Heart left ventricle (tissue), 16 donors: Measurements from ENCODE around the gene U2AF1L4. TPM values are rescaled to one million over a fixed set of nuclear protein-coding genes. Genes with fewer than 3 reads are reported as not detected.

ENCODE experiments used
- ATAC-seq, 4 donors: fragments of 200-7000 bp; cut with Tn5 transposase; one replicate each; pipeline ENCODE4 v1.9.1; 2020 to 2022; ENCODE audit warnings: moderate library complexity in 4 of 4, mild to moderate bottlenecking in 3 of 4, moderate number of reproducible peaks in 1 of 4
- DNase-seq, 5 donors: peaks; one replicate each; pipeline ENCODE4 v3.0.0-alpha.2; 2020
- H3K27ac ChIP-seq, 12 donors: fragments of 200-600 bp; sonication (generic) in 4 of 12; one replicate each; pipeline versions ENCODE4 v1.5.0 to v1.8.0; 2016 to 2022; ENCODE audit warnings: mild to moderate bottlenecking in 2 of 12
- H3K27me3 ChIP-seq, 9 donors: fragments of 200-600 bp; sonication (generic) in 2 of 9; one replicate each; pipeline versions ENCODE4 v1.5.1 to v1.8.0; 2016 to 2022; ENCODE audit warnings: mild to moderate bottlenecking in 3 of 9
- H3K36me3 ChIP-seq, 9 donors: fragments of 200-600 bp; sonication (generic) in 2 of 9; one replicate each; pipeline versions ENCODE4 v1.5.0 to v1.8.0; 2018 to 2022; ENCODE audit warnings: mild to moderate bottlenecking in 2 of 9
- H3K4me1 ChIP-seq, 12 donors: fragments of 200-600 bp; sonication (generic) in 4 of 12; one replicate each; pipeline versions ENCODE4 v1.5.0 to v1.8.0; 2016 to 2022; ENCODE audit warnings: mild to moderate bottlenecking in 3 of 12
- H3K4me3 ChIP-seq, 12 donors: fragments of 200-600 bp; sonication (generic) in 4 of 12; one replicate each; pipeline versions ENCODE4 v1.5.0 to v1.8.0; 2017 to 2022; ENCODE audit warnings: mild to moderate bottlenecking in 9 of 12, moderate library complexity in 4 of 12
- H3K9me3 ChIP-seq, 12 donors: fragments of 200-600 bp; sonication (generic) in 4 of 12; one replicate each; pipeline versions ENCODE4 v1.5.0 to v1.8.0; 2016 to 2022; ENCODE audit warnings: mild to moderate bottlenecking in 1 of 12
- POLR2A ChIP-seq, 2 donors: fragments of 450-650 bp; IDR thresholded peaks; one replicate each; pipeline ENCODE4 v1.6.1; 2017; ENCODE audit warnings: antibody characterized with exemption in 2 of 2, mild to moderate bottlenecking in 2 of 2, moderate library complexity in 2 of 2
- WGBS, 4 donors: extraction: QIAGEN DNeasy Blood & Tissue Kit in 2 of 4; methylation state at CpG; one replicate each; pipeline versions ENCODE4 v1.1.5 to v1.1.7; 2013 to 2018; 5-methylcytosine and 5-hydroxymethylcytosine counted together
- intact Hi-C, 10 donors: fragments of 100-400 bp; cut with DNase I; formaldehyde crosslinking; loops; one replicate each; pipeline versions ENCODE4 v1.11.1 to v1.14.2; 2022
- polyA plus RNA-seq, 2 donors: library from polyadenylated mRNA; stranded (reverse); fragments of 200-250 nt; gene quantifications; one replicate each; pipeline ENCODE4 v1.2.3, GENCODE V29; 2013
- total RNA-seq, 9 donors: library from RNA; depleted of rRNA in 2 of 9; stranded (reverse); fragments of >200 nt in 2 of 9; fragmentation: NEBNext Ultra II Directional in 3 of 9; extraction: Animal tissue kit (Norgen Biotek cat#: 25700) in 3 of 9; gene quantifications; one replicate each; pipeline versions ENCODE4 v1.1.0 to v1.2.4, GENCODE V29; 2016 to 2023
- TF ChIP-seq, protein P1 (sequence below), 12 donors: fragments of 200-600 bp; sonication (generic) in 4 of 12; IDR thresholded peaks; one replicate each; pipeline versions ENCODE4 v1.5.0 to v1.8.0; 2018 to 2022; ENCODE audit warnings: antibody characterized with exemption in 12 of 12, mild to moderate bottlenecking in 5 of 12
- donor health status: ischemic (EF 13 %, LVEDD 7.1; RV severe dilation, severe dysfunction).
- donor health status: healthy with polysubstance abuse.
- donor health status: DM: no; HTN: yes; CAD: no.
- donor health status: DM: no; HTN: no; CAD: no.
- donor health status: ischemic (EF 25% LVEDD 6.9; RV normal size, moderate dysfunction).
- donor health status: ischemic (EF 25% LVEDD 5.7; RV mildly dilated, moderate dysfunction).
- donor health status: healthy.
- donor health status: DM: yes; HTN: yes; CAD: no.
- donor health status: ischemic (EF 35%, LVEDD 5.7; RV mildly dilated, moderate dysfunction).
- donor health status: nonischemic (EF 11% LVEDD 7.7; RV severe dilation, severe dysfunction).
- donor health status: DM: yes; HTN: yes; CAD: no.
- donor health status: PGD.
- donor health status: ischemic (EF 29% LVEDD 5.4; RV normal size, mild dysfunction).
- donor health status: nonischemic (EF 23%, LVEDD 6.1; RV moderate dilation, normal function).

The U2AF1L4 gene
- total and polyA plus RNA-seq, 11 donors = 7.2 to 32.8 (median 20.9) TPM

DNA sequence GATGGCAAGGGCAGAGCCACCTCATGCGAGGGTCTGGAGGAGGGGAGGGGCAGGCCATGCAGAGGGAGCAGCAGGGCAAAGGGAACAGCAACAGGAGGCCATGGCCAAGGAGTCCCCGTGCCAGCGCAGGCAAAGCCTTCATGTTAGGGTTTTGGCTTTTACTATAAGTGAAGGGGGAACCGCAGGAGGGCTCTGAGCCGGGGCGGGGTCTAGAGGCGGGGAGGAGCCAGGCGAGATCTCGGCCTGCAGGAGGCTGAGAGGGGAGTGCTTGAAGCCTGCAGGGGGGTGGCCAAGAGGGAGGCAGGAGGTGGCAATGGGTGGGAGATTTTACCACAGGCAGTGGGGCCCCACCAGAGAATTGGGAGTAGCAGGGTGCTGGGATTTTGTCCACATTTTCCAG lies 36.4 kb upstream of the U2AF1L4 start:
- Histone ChIP-seq H3K4me1 (no peaks in the 10 kb centered on the region), H3K27ac (no peak overlapping the region), H3K9me3 (no peaks in the 10 kb centered on the region), H3K36me3 (peaks cover 0 to 46% (median 12%) of the 10 kb centered on the region in 9 donors), H3K27me3 (no peaks in the 10 kb centered on the region), H3K4me3 (no peak overlapping the region)
- no peak for DNase-seq
- intact Hi-C loops = loop anchor here in 1 of 10 donors (10.0 kb wide), 1 partner anchor 93 kb away; no protein-coding TSS in a partner anchor
- no peak for ATAC-seq
- 81 to 86% (median 83%) methylated on average over 9 of the region's 9 CpGs for WGBS, 4 donors
- TF ChIP-seq, protein P1, sequence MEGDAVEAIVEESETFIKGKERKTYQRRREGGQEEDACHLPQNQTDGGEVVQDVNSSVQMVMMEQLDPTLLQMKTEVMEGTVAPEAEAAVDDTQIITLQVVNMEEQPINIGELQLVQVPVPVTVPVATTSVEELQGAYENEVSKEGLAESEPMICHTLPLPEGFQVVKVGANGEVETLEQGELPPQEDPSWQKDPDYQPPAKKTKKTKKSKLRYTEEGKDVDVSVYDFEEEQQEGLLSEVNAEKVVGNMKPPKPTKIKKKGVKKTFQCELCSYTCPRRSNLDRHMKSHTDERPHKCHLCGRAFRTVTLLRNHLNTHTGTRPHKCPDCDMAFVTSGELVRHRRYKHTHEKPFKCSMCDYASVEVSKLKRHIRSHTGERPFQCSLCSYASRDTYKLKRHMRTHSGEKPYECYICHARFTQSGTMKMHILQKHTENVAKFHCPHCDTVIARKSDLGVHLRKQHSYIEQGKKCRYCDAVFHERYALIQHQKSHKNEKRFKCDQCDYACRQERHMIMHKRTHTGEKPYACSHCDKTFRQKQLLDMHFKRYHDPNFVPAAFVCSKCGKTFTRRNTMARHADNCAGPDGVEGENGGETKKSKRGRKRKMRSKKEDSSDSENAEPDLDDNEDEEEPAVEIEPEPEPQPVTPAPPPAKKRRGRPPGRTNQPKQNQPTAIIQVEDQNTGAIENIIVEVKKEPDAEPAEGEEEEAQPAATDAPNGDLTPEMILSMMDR (IDR thresholded peaks at IDR 0.05) = no peak
- TF ChIP-seq POLR2A (IDR thresholded peaks at IDR 0.05) = no peak

DNA sequence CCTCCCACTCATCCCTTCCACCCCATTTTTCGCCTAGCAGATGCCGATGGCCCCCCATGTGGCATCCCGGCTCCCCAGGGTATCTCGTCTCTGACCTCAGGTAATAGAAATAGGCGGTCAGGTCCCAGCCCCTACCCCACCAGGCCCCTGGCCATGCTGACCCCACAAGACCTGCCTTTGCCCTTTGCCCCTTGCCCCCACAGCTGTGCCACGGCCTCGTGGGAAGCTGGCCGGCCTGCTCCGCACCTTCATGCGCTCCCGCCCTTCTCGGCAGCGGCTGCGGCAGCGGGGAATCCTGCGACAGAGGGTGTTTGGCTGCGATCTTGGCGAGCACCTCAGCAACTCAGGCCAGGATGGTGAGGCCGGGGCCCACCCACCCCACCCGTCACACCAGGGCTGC lies 35.5 kb upstream of the U2AF1L4 start:
- H3K36me3 ChIP-seq = peaks cover 0 to 46% (median 12%) of the 10 kb centered on the region in 9 donors
- intact Hi-C loops = loop anchor here in 1 of 10 donors (10.0 kb wide), 1 partner anchor 94 kb away; no protein-coding TSS in a partner anchor
- H3K27me3 ChIP-seq = no peaks in the 10 kb centered on the region
- no peak overlapping the region for H3K4me3 ChIP-seq
- H3K27ac ChIP-seq = no peak overlapping the region
- 93 to 98% (median 96%) methylated on average over 16 to 20 of the region's 20 CpGs for WGBS, 4 donors
- DNase-seq (no peak), ATAC-seq (no peak)
- TF ChIP-seq, protein P1 (IDR thresholded peaks at IDR 0.05) = no peak
- TF ChIP-seq POLR2A (IDR thresholded peaks at IDR 0.05) = no peak
- H3K4me1 ChIP-seq = peaks cover 0 to 9% (median 0%) of the 10 kb centered on the region in 12 donors
- H3K9me3 ChIP-seq = no peaks in the 10 kb centered on the region

DNA sequence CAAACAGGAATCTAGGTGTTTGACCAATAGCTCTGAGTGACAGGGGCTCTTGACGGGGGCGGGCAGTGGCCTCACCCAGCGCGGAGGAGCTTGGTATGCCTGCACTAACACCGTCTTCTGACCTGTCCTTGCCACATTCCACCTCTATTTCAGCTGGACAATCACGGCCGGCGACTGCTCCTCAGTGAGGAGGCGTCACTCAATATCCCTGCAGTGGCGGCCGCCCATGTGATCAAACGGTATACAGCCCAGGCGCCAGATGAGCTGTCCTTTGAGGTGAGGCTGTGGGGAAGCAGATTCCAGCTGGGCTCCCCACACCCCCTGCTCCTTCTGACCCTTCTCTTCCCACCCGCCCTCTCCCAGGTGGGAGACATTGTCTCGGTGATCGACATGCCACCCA lies 34.8 kb upstream of the U2AF1L4 start:
- H3K4me3 ChIP-seq = no peak overlapping the region
- no peak for ATAC-seq
- H3K27ac ChIP-seq = no peak overlapping the region
- H3K27me3 ChIP-seq = no peaks in the 10 kb centered on the region
- 92 to 95% (median 93%) methylated on average over 14 to 16 of the region's 16 CpGs for WGBS, 4 donors
- no peaks in the 10 kb centered on the region for H3K9me3 ChIP-seq
- DNase-seq = no peak
- TF ChIP-seq POLR2A (IDR thresholded peaks at IDR 0.05) = no peak
- TF ChIP-seq, protein P1 (IDR thresholded peaks at IDR 0.05) = no peak
- peaks cover 0 to 46% (median 12%) of the 10 kb centered on the region in 9 donors for H3K36me3 ChIP-seq
- intact Hi-C loops = loop anchor here in 1 of 10 donors (10.0 kb wide), 1 partner anchor 95 kb away; no protein-coding TSS in a partner anchor
- H3K4me1 ChIP-seq = peaks cover 0 to 10% (median under 1%) of the 10 kb centered on the region in 12 donors

DNA sequence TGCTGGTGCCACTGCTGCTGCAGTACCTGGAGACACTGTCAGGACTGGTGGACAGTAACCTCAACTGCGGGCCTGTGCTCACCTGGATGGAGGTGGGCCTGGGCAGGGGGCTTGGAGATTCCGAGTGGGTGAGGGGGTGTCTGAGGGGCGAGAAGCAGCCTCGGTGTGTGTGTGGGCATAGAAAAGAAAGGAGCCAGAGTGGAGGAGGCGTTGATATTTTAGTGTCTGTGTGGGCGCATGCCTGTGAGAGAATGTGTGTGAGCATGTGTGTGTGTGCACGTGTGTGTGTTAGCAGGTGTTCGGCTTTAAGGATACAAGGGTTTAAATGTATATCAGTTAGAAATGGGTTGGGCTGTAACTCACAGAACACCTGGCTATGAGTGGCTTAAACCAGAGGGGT lies 33.8 kb upstream of the U2AF1L4 start:
- no peaks in the 10 kb centered on the region for H3K9me3 ChIP-seq
- intact Hi-C loops = loop anchor here in 2 of 10 donors (10.0 kb wide), 2 partner anchors 106 to 156 kb away; partner anchors contain the start of gene LRFN3 (in 1 of the 2)
- H3K27ac ChIP-seq = no peak overlapping the region
- ATAC-seq (no peak), DNase-seq (no peak)
- 91 to 95% (median 95%) methylated on average over 8 of the region's 8 CpGs for WGBS, 4 donors
- peaks cover 0 to 17% (median 5%) of the 10 kb centered on the region in 12 donors for H3K4me1 ChIP-seq
- no peak overlapping the region for H3K4me3 ChIP-seq
- peaks cover 0 to 46% (median 12%) of the 10 kb centered on the region in 9 donors for H3K36me3 ChIP-seq
- H3K27me3 ChIP-seq = no peaks in the 10 kb centered on the region
- TF ChIP-seq, protein P1 (IDR thresholded peaks at IDR 0.05) = no peak
- TF ChIP-seq POLR2A (IDR thresholded peaks at IDR 0.05) = no peak
